NT2/D1 (cell line): ENCODE measurements around the gene ID2.

Experiments used
- SUZ12 ChIP-seq: IDR thresholded peaks from 2 replicates; pipeline ENCODE4 v1.6.1; 2011; ENCODE audit not compliant: insufficient read length, insufficient read depth; ENCODE audit errors: extremely low read depth
- YY1 ChIP-seq: IDR thresholded peaks from 2 replicates; pipeline ENCODE4 v1.6.1; 2011; ENCODE audit not compliant: insufficient read length, insufficient read depth

DNA sequence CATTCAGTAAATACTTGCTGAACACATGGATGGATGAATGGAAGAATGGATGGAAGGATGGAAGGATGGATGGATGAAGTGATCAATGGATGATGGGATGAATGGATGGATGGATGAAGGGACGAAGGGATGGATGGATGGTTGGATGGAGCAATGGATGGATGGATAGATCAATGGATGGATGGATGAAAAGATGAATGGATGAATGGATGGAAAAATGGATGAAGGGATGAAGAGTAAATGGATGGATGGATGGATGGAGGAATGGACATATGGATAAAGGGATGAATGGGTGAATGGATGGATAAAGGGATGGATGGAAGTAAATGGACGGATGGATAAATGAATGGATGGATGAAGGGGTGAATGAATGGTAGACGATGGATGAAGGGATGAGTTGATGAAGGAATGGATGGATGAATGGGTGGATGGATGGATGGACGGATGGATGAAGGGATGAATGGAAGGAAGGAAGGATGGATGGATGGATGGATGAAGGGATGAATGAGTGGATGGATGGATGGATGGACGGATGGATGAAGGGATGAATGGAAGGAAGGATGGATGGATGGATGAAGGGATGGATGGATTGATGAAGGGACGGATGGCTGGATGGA lies 13.9 kb upstream of the ID2 start:
- TF ChIP-seq SUZ12 (no peak), YY1 (no peak)
